H9 (cell line): ENCODE measurements around the gene DOCK2. TPM values are rescaled to one million over a fixed set of nuclear protein-coding genes. Genes with fewer than 3 reads are reported as not detected.
"Not testable (repeated sequence)": the region's sequence is repeated elsewhere in the genome, so short reads cannot be mapped to it uniquely, and the experiment has no call there.

Experiments used
- DNase-seq: peaks from one replicate; pipeline ENCODE4 v3.0.0-alpha.2; 2017
- H2AFZ ChIP-seq: one replicate; pipeline ENCODE4 v1.6.1; 2013; ENCODE audit warnings: mild to moderate bottlenecking, low read length, control low read depth, moderate library complexity
- H2AK5ac ChIP-seq: 2 replicates; pipeline ENCODE4 v1.6.1; 2013; ENCODE audit warnings: low read length, control low read depth, mixed read lengths; ENCODE audit not compliant: insufficient read length
- H2BK120ac ChIP-seq: one replicate; pipeline ENCODE4 v1.6.1; 2013; ENCODE audit warnings: low read depth, mild to moderate bottlenecking, low read length, control low read depth, inconsistent platforms; ENCODE audit not compliant: poor library complexity, severe bottlenecking
- H2BK12ac ChIP-seq: 2 replicates; pipeline ENCODE4 v1.6.1; 2013; ENCODE audit warnings: low read length, control low read depth, mixed read lengths, low read depth; ENCODE audit not compliant: insufficient read length
- H2BK15ac ChIP-seq: 2 replicates; pipeline ENCODE4 v1.6.1; 2013; ENCODE audit warnings: low read depth, low read length, control low read depth
- H2BK20ac ChIP-seq: one replicate; pipeline ENCODE4 v1.6.1; 2013; ENCODE audit warnings: low read depth, mild to moderate bottlenecking, low read length, control low read depth, inconsistent platforms; ENCODE audit not compliant: poor library complexity, severe bottlenecking
- H2BK5ac ChIP-seq: 2 replicates; pipeline ENCODE4 v1.6.1; 2013; ENCODE audit warnings: low read length, control low read depth, mixed read lengths; ENCODE audit not compliant: insufficient read length
- H3K14ac ChIP-seq: 2 replicates; pipeline ENCODE4 v1.6.1; 2013; ENCODE audit warnings: low read length, control low read depth; ENCODE audit not compliant: insufficient read depth
- H3K18ac ChIP-seq: 2 replicates; pipeline ENCODE4 v1.6.1; 2013; ENCODE audit warnings: low read depth, mild to moderate bottlenecking, mixed read lengths, low read length, control low read depth; ENCODE audit not compliant: insufficient read length
- H3K23ac ChIP-seq: 2 replicates; pipeline ENCODE4 v1.6.1; 2013; ENCODE audit warnings: low read length, control low read depth, mixed read lengths, low read depth; ENCODE audit not compliant: insufficient read length
- H3K23me2 ChIP-seq: 2 replicates; pipeline ENCODE4 v1.6.1; 2013; ENCODE audit warnings: low read depth, mild to moderate bottlenecking, mixed read lengths, low read length, control low read depth; ENCODE audit not compliant: insufficient read length, poor library complexity, severe bottlenecking
- H3K27ac ChIP-seq: 2 replicates; pipeline ENCODE4 v1.5.1; 2013; ENCODE audit warnings: low read length, control low read depth, mixed read lengths, low read depth; ENCODE audit not compliant: insufficient read length
- H3K27me3 ChIP-seq: 2 replicates; pipeline ENCODE4 v1.6.1; 2013; ENCODE audit warnings: low read length, control low read depth, inconsistent platforms; ENCODE audit not compliant: insufficient read depth
- H3K4ac ChIP-seq: 2 replicates; pipeline ENCODE4 v1.6.1; 2013; ENCODE audit warnings: low read depth, mild to moderate bottlenecking, control low read depth, inconsistent platforms, low read length, moderate library complexity
- H3K4me1 ChIP-seq: 2 replicates; pipeline ENCODE4 v1.6.1; 2013; ENCODE audit warnings: low read length, control low read depth, inconsistent platforms; ENCODE audit not compliant: insufficient read depth
- H3K4me2 ChIP-seq: 2 replicates; pipeline ENCODE4 v1.6.1; 2013; ENCODE audit warnings: low read length, control low read depth, mixed read lengths; ENCODE audit not compliant: insufficient read length, insufficient read depth
- H3K56ac ChIP-seq: 2 replicates; pipeline ENCODE4 v1.6.1; 2013; ENCODE audit warnings: low read depth, mild to moderate bottlenecking, mixed read lengths, low read length, control low read depth; ENCODE audit not compliant: insufficient read length
- H3K79me1 ChIP-seq: 2 replicates; pipeline ENCODE4 v1.6.1; 2013; ENCODE audit warnings: low read depth, mild to moderate bottlenecking, moderate library complexity, low read length, control low read depth, inconsistent platforms; ENCODE audit not compliant: insufficient read depth, poor library complexity, severe bottlenecking
- H3K79me2 ChIP-seq: 2 replicates; pipeline ENCODE4 v1.6.1; 2013; ENCODE audit warnings: low read length, control low read depth, inconsistent platforms; ENCODE audit not compliant: insufficient read depth
- H3K9ac ChIP-seq: 2 replicates; pipeline ENCODE4 v1.6.1; 2013; ENCODE audit warnings: low read length, control low read depth, mixed read lengths; ENCODE audit not compliant: insufficient read length; ENCODE audit errors: extremely low read depth
- H3K9me3 ChIP-seq: one replicate; pipeline ENCODE4 v1.6.1; 2013; ENCODE audit warnings: low read depth, low read length, inconsistent platforms; ENCODE audit not compliant: control insufficient read depth
- H3T11ph ChIP-seq: one replicate; pipeline ENCODE4 v1.6.1; 2013; ENCODE audit warnings: mild to moderate bottlenecking, low read length, control low read depth, inconsistent platforms
- H4K20me1 ChIP-seq: one replicate; pipeline ENCODE4 v1.6.1; 2013; ENCODE audit not compliant: control insufficient read depth, insufficient read length, insufficient read depth
- H4K5ac ChIP-seq: 2 replicates; pipeline ENCODE4 v1.6.1; 2013; ENCODE audit warnings: low read depth, mild to moderate bottlenecking, mixed read lengths, low read length, control low read depth; ENCODE audit not compliant: insufficient read length
- H4K8ac ChIP-seq: replicated peaks from 2 replicates; pipeline ENCODE4 v1.6.1; 2013; ENCODE audit warnings: low read length, control low read depth, mixed read lengths, low read depth; ENCODE audit not compliant: insufficient read length
- H4K91ac ChIP-seq: 2 replicates; pipeline ENCODE4 v1.6.1; 2013; ENCODE audit warnings: low read depth, mild to moderate bottlenecking, moderate library complexity, mixed read lengths, low read length, control low read depth; ENCODE audit not compliant: insufficient read length
- H3K27ac Mint-ChIP-seq, 3 experiments: 2 replicates in 2 of 3; 3 replicates in 1 of 3; pipeline ENCODE4 v1.8.0; 2020 to 2021; ENCODE audit warnings: mixed read lengths in 3 of 3, mild to moderate bottlenecking in 1 of 3, moderate library complexity in 1 of 3
- H3K27me3 Mint-ChIP-seq: 2 replicates; pipeline ENCODE4 v1.8.0; 2021; ENCODE audit warnings: low read depth, mild to moderate bottlenecking, moderate library complexity, mixed read lengths
- H3K36me3 Mint-ChIP-seq, 3 experiments: 2 replicates in 2 of 3; 3 replicates in 1 of 3; pipeline ENCODE4 v1.8.0; 2020 to 2021; ENCODE audit warnings: low read depth in 3 of 3, mixed read lengths in 3 of 3; ENCODE audit not compliant: insufficient read depth in 1 of 3
- H3K4me1 Mint-ChIP-seq, 2 experiments: 2 replicates each; pipeline ENCODE4 v1.8.0; 2020; ENCODE audit warnings: mixed read lengths in 2 of 2
- H3K4me3 Mint-ChIP-seq, 2 experiments: 2 replicates in 1 of 2; 3 replicates in 1 of 2; pipeline ENCODE4 v1.8.0; 2020 to 2021; ENCODE audit warnings: mild to moderate bottlenecking in 2 of 2, mixed read lengths in 2 of 2, moderate library complexity in 1 of 2
- H3K9me3 Mint-ChIP-seq, 2 experiments: 2 replicates in 1 of 2; 3 replicates in 1 of 2; pipeline ENCODE4 v1.8.0; 2020; ENCODE audit warnings: mild to moderate bottlenecking in 2 of 2, mixed read lengths in 2 of 2, moderate library complexity in 1 of 2
- CTCF ChIP-seq: fragments of 200-600 bp; sonication (generic); conservative IDR thresholded peaks from 3 replicates; pipeline ENCODE4 v1.8.0; 2021; ENCODE audit warnings: antibody characterized with exemption, mild to moderate bottlenecking
- WGBS: extraction: QIAGEN DNeasy Blood & Tissue Kit; methylation state at CpG from one replicate; pipeline ENCODE4 v1.1.7; 2013; ENCODE audit warnings: missing lambda C conversion rate, low lambda C conversion rate, mixed read lengths; ENCODE audit not compliant: insufficient read length; ENCODE audit errors: extremely low coverage; 5-methylcytosine and 5-hydroxymethylcytosine counted together
- total RNA-seq: library from RNA; stranded (reverse); gene quantifications from 2 replicates; pipeline ENCODE4 v1.2.1, GENCODE V29; 2021

The DOCK2 gene
- total RNA-seq, 1 experiment from 2014 or later: 7.8 TPM

- Histone ChIP-seq H4K8ac (no peak overlapping the region), H3K4ac (no peak overlapping the region), H3K27me3 (no peaks in the 10 kb centered on the region), H4K5ac (no peak overlapping the region), H2AK5ac (no peak overlapping the region), H3K4me2 (no peak overlapping the region), H4K91ac (no peak overlapping the region), H3K18ac (no peak overlapping the region), H3K9me3 (no peaks in the 10 kb centered on the region), H2BK5ac (no peak overlapping the region), H3K79me2 (no peaks in the 10 kb centered on the region), H3K27ac (no peak overlapping the region), H3K4me1 (no peaks in the 10 kb centered on the region), H2BK12ac (no peak overlapping the region), H3K23me2 (no peaks in the 10 kb centered on the region), H4K20me1 (no peaks in the 10 kb centered on the region), H3K23ac (no peak overlapping the region), H2BK120ac (no peak overlapping the region), H3T11ph (no peak overlapping the region), H2BK15ac (no peak overlapping the region), H2BK20ac (no peak overlapping the region), H3K56ac (no peak overlapping the region), H3K14ac (no peak overlapping the region), H2AFZ (no peak overlapping the region), H3K9ac (no peak overlapping the region), H3K79me1 (no peaks in the 10 kb centered on the region)
- no peak for TF ChIP-seq CTCF
- H3K9me3 Mint-ChIP-seq: no peaks in the 10 kb centered on the region
- H3K27ac Mint-ChIP-seq: no peak overlapping the region
- H3K27me3 Mint-ChIP-seq: peaks cover 18% of the 10 kb centered on the region
- no peaks in the 10 kb centered on the region for H3K36me3 Mint-ChIP-seq
- peaks cover under 1 to 3% of the 10 kb centered on the region in 2 experiments; a peak in 3 of 4 replicates for H3K4me1 Mint-ChIP-seq
- DNase-seq: no peak
- WGBS: no CpG with 5 or more reads among the region's 5 CpGs
- H3K4me3 Mint-ChIP-seq: no peak overlapping the region
These were observed 455.5 kb downstream of the DOCK2 start for GRCh38 chr5:170092455-170093101.

GRCh38 chr5:170094329-170094728 is 457.3 kb downstream of the DOCK2 start:
- not testable (repeated sequence) for H2AFZ ChIP-seq, H3K4ac ChIP-seq, H4K5ac ChIP-seq, H3K4me2 ChIP-seq, H3K23ac ChIP-seq, H4K8ac ChIP-seq, H3K9me3 ChIP-seq, H3K36me3 Mint-ChIP-seq, H3K79me2 ChIP-seq, H3K27ac Mint-ChIP-seq, H2AK5ac ChIP-seq, H3K18ac ChIP-seq, H4K20me1 ChIP-seq, H3K9ac ChIP-seq, H3K56ac ChIP-seq, H3K23me2 ChIP-seq, H2BK5ac ChIP-seq, H3T11ph ChIP-seq, H3K4me1 Mint-ChIP-seq, H3K27ac ChIP-seq, H4K91ac ChIP-seq, H2BK120ac ChIP-seq, H3K9me3 Mint-ChIP-seq, DNase-seq, H3K79me1 ChIP-seq, H3K4me1 ChIP-seq, H2BK20ac ChIP-seq, H3K4me3 Mint-ChIP-seq, H2BK12ac ChIP-seq, H3K27me3 ChIP-seq, H3K14ac ChIP-seq, H2BK15ac ChIP-seq
- H3K27me3 Mint-ChIP-seq: peaks cover 26% of the 10 kb centered on the region
- no CpG with 5 or more reads among the region's 10 CpGs for WGBS
